HG03139 (cell line): Measurements from ENCODE around the gene MAP2K3.

Source experiments
- ATAC-seq: cut with Tn5 transposase; IDR thresholded peaks from one replicate; pipeline ENCODE4 v1.9.1; 2021; ENCODE audit not compliant: unreplicated experiment

The MAP2K3 gene

GRCh38 chr17:21252796-21253645 lies 31.5 kb upstream of the MAP2K3 start, which contains the start of gene NATD1:
Gene NATD1 (minus strand): TSS chr17:21253410. CDS start chr17:21253264, 146 bp downstream.
- ATAC-seq, result peak; percentile 73

- ATAC-seq, result peak; percentile 7
Observed at GRCh38 chr17:21253646-21254441, 30.7 kb upstream of the MAP2K3 start.

DNA sequence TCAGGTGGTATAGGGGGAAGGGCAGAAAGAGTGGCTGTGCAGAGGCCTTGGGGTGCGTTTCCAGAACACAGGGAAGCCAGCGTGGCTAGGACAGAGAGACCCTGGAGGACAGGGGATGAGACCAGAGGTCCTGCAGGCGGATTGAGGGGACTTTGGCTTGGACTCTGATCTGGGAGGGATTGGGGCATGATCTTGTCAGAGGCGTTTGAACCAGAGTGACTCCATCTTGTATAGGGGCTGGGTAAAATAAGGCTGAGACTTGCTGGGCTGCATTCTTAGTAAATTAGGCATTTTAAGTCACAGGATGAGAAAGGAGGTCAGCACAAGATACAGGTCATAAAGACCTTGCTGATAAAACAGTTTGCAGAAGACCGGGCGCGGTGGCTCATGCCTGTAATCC lies 25.9 kb upstream of the MAP2K3 start:
- ATAC-seq, result no peak

GRCh38 chr17:21262259-21262993 lies 22.1 kb upstream of the MAP2K3 start:
- no peak for ATAC-seq

GRCh38 chr17:21263376-21263775 lies 21.1 kb upstream of the MAP2K3 start:
- ATAC-seq, result no peak

GRCh38 chr17:21268596-21269188 lies 15.8 kb upstream of the MAP2K3 start:
- ATAC-seq, result no peak

DNA sequence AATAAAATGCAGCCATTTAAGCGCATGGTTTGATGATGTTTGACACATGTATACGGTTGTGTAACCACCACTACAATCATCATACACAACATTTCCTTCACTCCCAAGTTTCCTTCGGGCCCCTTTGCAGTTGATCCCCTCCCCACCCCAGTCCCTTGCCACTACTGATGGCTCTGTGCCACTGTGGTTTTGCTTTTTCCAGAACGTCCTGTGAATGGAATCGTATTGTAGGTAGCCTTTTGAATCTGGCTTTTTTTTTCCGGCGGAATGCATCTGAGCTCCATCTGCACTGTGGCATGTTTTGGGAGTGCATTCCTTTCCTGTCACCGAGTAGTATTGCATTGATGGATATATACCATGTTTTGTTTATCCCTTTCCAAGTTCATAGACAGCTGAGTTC lies 15.1 kb upstream of the MAP2K3 start:
- no peak for ATAC-seq

- no peak for ATAC-seq
Observed at GRCh38 chr17:21271454-21272183, 12.9 kb upstream of the MAP2K3 start.

- ATAC-seq, result no peak
Observed at GRCh38 chr17:21272250-21272649, 12.3 kb upstream of the MAP2K3 start.

- ATAC-seq, result no peak
Observed at GRCh38 chr17:21272881-21273792, 11.4 kb upstream of the MAP2K3 start.

- ATAC-seq, result peak; percentile 2
Observed at GRCh38 chr17:21275047-21275578, 9.4 kb upstream of the MAP2K3 start.

DNA sequence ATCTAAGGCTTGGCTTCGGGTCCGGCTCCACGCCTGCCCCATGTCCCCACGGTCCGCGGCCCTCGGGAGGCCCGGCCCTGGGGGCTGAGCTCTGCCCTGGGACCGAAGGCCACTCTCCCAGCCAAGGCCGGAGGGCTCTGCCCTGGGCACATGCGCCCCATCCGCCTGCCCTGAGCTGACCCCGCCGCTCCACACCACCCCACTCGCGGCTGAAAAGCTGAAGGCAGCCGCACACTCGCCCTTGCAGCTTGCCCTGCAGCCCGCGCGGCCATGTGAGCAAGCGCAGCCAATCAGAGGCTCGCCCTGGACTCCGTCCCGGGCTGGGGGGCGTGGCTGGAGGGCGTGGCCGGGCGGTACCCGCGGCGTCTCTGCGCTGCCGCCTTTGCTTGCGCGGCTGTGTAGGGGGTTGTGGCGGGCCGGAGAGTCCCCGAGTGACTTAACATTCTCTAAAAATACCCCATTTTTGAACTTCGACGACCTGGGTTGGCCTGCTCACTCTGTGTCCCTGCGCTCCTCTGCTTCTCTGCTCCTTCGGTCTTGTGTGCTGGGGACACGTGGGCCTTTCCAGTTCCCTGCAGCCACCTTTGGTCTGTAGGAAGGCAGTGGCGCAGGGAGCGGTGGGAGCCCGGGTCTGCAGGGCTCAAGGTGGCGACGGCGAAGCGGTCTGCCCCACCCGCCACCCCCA lies 8.8 kb upstream of the MAP2K3 start:
- ATAC-seq, result peak; percentile 94

DNA sequence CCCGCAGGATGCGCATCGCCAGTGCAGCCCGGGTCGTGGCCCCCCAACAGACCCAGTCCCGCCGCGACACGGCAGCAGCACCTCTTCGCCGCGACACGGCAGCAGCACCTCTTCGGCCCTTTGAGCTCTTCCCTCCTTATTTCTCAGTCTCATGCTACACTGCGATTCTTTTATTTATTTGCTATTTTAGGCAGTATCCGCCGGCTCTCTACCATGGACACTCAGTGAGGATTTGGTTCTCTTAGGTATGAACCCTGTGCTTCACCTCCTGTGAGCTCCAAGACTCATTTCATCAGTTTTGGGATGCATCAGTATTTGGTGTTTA lies 8.3 kb upstream of the MAP2K3 start:
- ATAC-seq, result no peak

GRCh38 chr17:21277332-21277731 lies 7.2 kb upstream of the MAP2K3 start:
- ATAC-seq, result no peak

DNA sequence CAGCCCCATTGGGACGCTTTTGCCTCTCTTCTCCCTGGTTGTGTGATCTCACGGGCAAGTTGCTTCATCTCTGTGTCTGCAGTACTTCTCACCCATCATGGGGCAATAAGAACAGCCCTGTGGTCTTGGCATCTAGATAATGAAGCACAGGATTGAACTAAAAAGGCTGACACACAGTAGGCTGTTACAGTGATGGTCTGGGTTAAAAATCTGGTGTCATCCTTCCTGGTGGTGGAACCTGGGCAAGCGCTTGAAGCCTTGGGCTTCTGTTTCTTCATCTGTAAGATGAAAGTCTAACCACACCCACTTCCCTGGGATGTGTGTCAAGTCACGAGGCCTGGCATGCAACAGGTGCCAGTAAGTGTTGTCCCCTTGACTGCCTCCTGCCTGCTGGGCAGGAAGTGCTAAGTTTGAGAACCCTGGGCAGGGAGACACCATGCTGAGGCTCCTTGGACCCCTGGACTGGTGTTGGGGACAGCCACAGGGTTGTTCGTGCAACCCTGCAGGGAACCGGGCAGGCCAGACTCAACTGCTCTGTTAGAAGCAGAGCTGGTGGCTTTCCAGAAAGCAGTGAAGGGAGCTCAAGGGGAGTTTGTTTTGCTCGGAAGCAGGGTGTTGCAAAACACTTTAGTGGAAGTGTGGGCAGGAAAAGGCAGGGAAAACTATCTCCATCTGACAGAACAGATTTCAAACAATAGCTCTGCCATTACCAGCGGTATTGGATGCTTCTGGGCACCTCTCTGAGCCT lies 5.9 kb upstream of the MAP2K3 start:
- no peak for ATAC-seq

GRCh38 chr17:21279198-21279535 lies 5.3 kb upstream of the MAP2K3 start:
- ATAC-seq, result no peak

GRCh38 chr17:21279582-21279981 lies 4.9 kb upstream of the MAP2K3 start:
- no peak for ATAC-seq

DNA sequence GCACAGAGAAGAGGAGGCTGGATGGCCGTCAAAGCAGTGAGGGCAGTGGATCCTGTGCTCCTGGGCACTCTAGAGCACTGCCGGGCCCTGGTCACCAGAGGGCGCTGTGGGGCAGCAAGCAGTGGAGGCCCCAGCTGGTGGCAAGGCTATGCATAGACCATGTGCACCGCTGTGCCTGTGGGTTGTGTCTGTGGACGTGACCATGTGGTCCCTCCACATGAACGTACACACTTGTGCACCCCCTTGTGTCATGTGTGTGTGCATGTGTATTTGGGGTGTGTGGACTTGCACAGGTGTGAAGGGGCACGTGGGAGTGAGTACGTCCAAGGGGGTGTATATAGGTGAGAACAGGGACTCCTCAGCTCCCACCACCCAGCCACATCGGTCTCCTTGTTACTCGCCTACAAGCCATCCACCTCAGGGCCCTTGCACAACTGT lies 4.4 kb upstream of the MAP2K3 start:
- no peak for ATAC-seq
